Measurements from ENCODE around the gene BTNL3. TPM values are rescaled to one million over a fixed set of nuclear protein-coding genes. Genes with fewer than 3 reads are reported as not detected.
A peak's percentile ranks its signal among the peaks of the same experiment; 100 is the strongest.
"Not testable (repeated sequence)": the region's sequence is repeated elsewhere in the genome, so short reads cannot be mapped to it uniquely, and the experiment has no call there.

BTNL3 gene
- total and polyA plus RNA-seq, 2 experiments from 2014 or later = 0.08 TPM; not detected in 1

GRCh38 chr5:181005791-181006190, 17.1 kb downstream of the BTNL3 start (continued):
- TF ChIP-seq, protein P1, sequence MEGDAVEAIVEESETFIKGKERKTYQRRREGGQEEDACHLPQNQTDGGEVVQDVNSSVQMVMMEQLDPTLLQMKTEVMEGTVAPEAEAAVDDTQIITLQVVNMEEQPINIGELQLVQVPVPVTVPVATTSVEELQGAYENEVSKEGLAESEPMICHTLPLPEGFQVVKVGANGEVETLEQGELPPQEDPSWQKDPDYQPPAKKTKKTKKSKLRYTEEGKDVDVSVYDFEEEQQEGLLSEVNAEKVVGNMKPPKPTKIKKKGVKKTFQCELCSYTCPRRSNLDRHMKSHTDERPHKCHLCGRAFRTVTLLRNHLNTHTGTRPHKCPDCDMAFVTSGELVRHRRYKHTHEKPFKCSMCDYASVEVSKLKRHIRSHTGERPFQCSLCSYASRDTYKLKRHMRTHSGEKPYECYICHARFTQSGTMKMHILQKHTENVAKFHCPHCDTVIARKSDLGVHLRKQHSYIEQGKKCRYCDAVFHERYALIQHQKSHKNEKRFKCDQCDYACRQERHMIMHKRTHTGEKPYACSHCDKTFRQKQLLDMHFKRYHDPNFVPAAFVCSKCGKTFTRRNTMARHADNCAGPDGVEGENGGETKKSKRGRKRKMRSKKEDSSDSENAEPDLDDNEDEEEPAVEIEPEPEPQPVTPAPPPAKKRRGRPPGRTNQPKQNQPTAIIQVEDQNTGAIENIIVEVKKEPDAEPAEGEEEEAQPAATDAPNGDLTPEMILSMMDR (conservative IDR thresholded peaks at IDR 0.05; ENCODE audit: low read depth in 2 of 2) = no peak

GRCh38 chr5:181008136-181008535, 19.5 kb downstream of the BTNL3 start:
- peaks cover 3% of the 10 kb centered on the region for H3K27me3 Mint-ChIP-seq (ENCODE audit: insufficient read depth, low read depth, poor library complexity)
- ATAC-seq = peak; percentile 64
- no peak overlapping the region for H2AFZ ChIP-seq
- no peaks in the 10 kb centered on the region for H3K27me3 ChIP-seq (ENCODE audit: insufficient read depth)
- no peak overlapping the region for H3K27ac ChIP-seq (ENCODE audit: low read depth)
- H3K36me3 ChIP-seq (ENCODE audit: insufficient read depth) = no peaks in the 10 kb centered on the region
- no peaks in the 10 kb centered on the region for H3K36me3 Mint-ChIP-seq (ENCODE audit: low read depth)
- H3K9me3 Mint-ChIP-seq = peaks cover 3% of the 10 kb centered on the region; the same call in 2 of the 3 replicates
- H3K4me1 Mint-ChIP-seq = no peaks in the 10 kb centered on the region; the same call in 2 of the 3 replicates
- no peaks in the 10 kb centered on the region for H3F3A ChIP-seq (replicated peaks; ENCODE audit: low read depth)
- H3K27ac Mint-ChIP-seq = no peak overlapping the region
- no peak overlapping the region; the same call in 1 of the 2 replicates for H3K4me2 ChIP-seq
- no peak overlapping the region for H3K4me3 ChIP-seq
- no peaks in the 10 kb centered on the region for H3K9me2 ChIP-seq (ENCODE audit: insufficient read depth)
- no peaks in the 10 kb centered on the region for H4K20me1 ChIP-seq (replicated peaks; ENCODE audit: insufficient read depth)
- TF ChIP-seq, protein P2, sequence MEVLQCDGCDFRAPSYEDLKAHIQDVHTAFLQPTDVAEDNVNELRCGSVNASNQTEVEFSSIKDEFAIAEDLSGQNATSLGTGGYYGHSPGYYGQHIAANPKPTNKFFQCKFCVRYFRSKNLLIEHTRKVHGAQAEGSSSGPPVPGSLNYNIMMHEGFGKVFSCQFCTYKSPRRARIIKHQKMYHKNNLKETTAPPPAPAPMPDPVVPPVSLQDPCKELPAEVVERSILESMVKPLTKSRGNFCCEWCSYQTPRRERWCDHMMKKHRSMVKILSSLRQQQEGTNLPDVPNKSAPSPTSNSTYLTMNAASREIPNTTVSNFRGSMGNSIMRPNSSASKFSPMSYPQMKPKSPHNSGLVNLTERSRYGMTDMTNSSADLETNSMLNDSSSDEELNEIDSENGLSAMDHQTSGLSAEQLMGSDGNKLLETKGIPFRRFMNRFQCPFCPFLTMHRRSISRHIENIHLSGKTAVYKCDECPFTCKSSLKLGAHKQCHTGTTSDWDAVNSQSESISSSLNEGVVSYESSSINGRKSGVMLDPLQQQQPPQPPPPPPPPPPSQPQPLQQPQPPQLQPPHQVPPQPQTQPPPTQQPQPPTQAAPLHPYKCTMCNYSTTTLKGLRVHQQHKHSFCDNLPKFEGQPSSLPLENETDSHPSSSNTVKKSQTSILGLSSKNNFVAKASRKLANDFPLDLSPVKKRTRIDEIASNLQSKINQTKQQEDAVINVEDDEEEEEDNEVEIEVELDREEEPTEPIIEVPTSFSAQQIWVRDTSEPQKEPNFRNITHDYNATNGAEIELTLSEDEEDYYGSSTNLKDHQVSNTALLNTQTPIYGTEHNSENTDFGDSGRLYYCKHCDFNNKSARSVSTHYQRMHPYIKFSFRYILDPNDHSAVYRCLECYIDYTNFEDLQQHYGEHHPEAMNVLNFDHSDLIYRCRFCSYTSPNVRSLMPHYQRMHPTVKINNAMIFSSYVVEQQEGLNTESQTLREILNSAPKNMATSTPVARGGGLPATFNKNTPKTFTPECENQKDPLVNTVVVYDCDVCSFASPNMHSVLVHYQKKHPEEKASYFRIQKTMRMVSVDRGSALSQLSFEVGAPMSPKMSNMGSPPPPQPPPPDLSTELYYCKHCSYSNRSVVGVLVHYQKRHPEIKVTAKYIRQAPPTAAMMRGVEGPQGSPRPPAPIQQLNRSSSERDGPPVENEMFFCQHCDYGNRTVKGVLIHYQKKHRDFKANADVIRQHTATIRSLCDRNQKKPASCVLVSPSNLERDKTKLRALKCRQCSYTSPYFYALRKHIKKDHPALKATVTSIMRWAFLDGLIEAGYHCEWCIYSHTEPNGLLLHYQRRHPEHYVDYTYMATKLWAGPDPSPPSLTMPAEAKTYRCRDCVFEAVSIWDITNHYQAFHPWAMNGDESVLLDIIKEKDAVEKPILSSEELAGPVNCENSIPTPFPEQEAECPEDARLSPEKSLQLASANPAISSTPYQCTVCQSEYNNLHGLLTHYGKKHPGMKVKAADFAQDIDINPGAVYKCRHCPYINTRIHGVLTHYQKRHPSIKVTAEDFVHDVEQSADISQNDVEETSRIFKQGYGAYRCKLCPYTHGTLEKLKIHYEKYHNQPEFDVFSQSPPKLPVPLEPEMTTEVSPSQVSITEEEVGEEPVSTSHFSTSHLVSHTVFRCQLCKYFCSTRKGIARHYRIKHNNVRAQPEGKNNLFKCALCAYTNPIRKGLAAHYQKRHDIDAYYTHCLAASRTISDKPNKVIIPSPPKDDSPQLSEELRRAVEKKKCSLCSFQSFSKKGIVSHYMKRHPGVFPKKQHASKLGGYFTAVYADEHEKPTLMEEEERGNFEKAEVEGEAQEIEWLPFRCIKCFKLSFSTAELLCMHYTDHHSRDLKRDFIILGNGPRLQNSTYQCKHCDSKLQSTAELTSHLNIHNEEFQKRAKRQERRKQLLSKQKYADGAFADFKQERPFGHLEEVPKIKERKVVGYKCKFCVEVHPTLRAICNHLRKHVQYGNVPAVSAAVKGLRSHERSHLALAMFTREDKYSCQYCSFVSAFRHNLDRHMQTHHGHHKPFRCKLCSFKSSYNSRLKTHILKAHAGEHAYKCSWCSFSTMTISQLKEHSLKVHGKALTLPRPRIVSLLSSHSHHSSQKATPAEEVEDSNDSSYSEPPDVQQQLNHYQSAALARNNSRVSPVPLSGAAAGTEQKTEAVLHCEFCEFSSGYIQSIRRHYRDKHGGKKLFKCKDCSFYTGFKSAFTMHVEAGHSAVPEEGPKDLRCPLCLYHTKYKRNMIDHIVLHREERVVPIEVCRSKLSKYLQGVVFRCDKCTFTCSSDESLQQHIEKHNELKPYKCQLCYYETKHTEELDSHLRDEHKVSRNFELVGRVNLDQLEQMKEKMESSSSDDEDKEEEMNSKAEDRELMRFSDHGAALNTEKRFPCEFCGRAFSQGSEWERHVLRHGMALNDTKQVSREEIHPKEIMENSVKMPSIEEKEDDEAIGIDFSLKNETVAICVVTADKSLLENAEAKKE (CRISPR knock-in tag; IDR thresholded peaks at IDR 0.05) = no peak
- peak; percentile 37 for DNase-seq (ENCODE audit: low spot score)
- H3K4me3 Mint-ChIP-seq = no peak overlapping the region
- no peaks in the 10 kb centered on the region for H3K79me2 ChIP-seq (replicated peaks; ENCODE audit: insufficient read depth)
- H3K4me1 ChIP-seq (ENCODE audit: insufficient read depth) = no peaks in the 10 kb centered on the region; the same call in 1 of the 2 replicates

DNA sequence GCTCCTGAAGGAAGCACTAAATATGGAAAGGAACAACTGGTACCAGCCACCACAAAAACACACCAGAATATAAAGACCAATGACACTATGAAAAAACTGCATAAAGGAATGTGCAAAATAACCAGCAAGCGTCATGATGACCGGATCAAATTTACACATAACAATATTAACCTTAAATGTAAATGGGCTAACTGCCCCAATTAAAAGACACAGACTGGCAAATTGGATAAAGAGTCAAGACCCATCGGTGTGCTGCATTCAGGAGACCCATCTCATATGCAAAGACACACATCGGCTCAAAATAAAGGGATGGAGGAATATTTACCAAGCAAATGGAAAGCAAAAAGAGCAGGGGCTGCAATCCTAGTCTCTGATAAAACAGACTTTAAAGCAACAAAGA, 21.4 kb downstream of the BTNL3 start:
- not testable (repeated sequence) for H3K9me3 Mint-ChIP-seq; H3K4me1 ChIP-seq (ENCODE audit: insufficient read depth); H3F3A ChIP-seq (replicated peaks; ENCODE audit: low read depth); H3K27ac ChIP-seq (ENCODE audit: low read depth); H3K36me3 Mint-ChIP-seq (ENCODE audit: low read depth); H3K27me3 ChIP-seq (ENCODE audit: insufficient read depth); H3K4me1 Mint-ChIP-seq; H4K20me1 ChIP-seq (replicated peaks; ENCODE audit: insufficient read depth); H3K4me3 Mint-ChIP-seq; DNase-seq (ENCODE audit: low spot score); ATAC-seq; H3K27me3 Mint-ChIP-seq (ENCODE audit: insufficient read depth, low read depth, poor library complexity); H3K9me2 ChIP-seq (ENCODE audit: insufficient read depth); H3K36me3 ChIP-seq (ENCODE audit: insufficient read depth); H3K4me3 ChIP-seq; H3K27ac Mint-ChIP-seq; H3K4me2 ChIP-seq; H3K79me2 ChIP-seq (replicated peaks; ENCODE audit: insufficient read depth); H2AFZ ChIP-seq

DNA sequence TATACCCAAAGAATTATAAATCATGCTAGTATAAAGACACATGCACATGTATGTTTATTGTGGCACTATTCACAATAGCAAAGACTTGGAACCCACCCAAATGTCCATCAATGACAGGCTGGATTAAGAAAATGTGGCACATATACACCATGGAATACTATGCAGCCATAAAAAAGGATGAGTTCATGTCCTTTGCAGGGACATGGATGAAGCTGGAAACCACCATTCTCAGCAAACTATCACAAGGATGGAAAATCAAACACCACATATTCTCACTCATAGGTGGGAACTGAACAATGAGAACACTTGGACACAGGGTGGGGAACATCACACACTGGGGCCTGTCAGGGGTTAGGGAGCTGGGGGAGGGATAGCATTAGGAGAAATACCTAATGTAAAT, 26.0 kb downstream of the BTNL3 start:
- not testable (repeated sequence) for H3K4me1 ChIP-seq (ENCODE audit: insufficient read depth); ATAC-seq; H2AFZ ChIP-seq; H3K27me3 Mint-ChIP-seq (ENCODE audit: insufficient read depth, low read depth, poor library complexity); H4K20me1 ChIP-seq (replicated peaks; ENCODE audit: insufficient read depth); H3K79me2 ChIP-seq (replicated peaks; ENCODE audit: insufficient read depth); DNase-seq (ENCODE audit: low spot score); H3K36me3 Mint-ChIP-seq (ENCODE audit: low read depth); H3K4me2 ChIP-seq; H3K36me3 ChIP-seq (ENCODE audit: insufficient read depth); H3K9me2 ChIP-seq (ENCODE audit: insufficient read depth); H3K27ac Mint-ChIP-seq; H3F3A ChIP-seq (replicated peaks; ENCODE audit: low read depth); H3K4me1 Mint-ChIP-seq; H3K27me3 ChIP-seq (ENCODE audit: insufficient read depth); H3K9me3 Mint-ChIP-seq; H3K4me3 ChIP-seq; H3K27ac ChIP-seq (ENCODE audit: low read depth); H3K4me3 Mint-ChIP-seq

- H4K20me1 ChIP-seq (replicated peaks; ENCODE audit: insufficient read depth); H3K27me3 ChIP-seq (ENCODE audit: insufficient read depth); H3K36me3 Mint-ChIP-seq (ENCODE audit: low read depth); H3K27ac Mint-ChIP-seq; H3K9me2 ChIP-seq (ENCODE audit: insufficient read depth); ATAC-seq; H3K79me2 ChIP-seq (replicated peaks; ENCODE audit: insufficient read depth); H3K4me2 ChIP-seq; H3K27me3 Mint-ChIP-seq (ENCODE audit: insufficient read depth, low read depth, poor library complexity); H3F3A ChIP-seq (replicated peaks; ENCODE audit: low read depth); H3K27ac ChIP-seq (ENCODE audit: low read depth); H2AFZ ChIP-seq; H3K4me1 ChIP-seq (ENCODE audit: insufficient read depth); H3K4me3 Mint-ChIP-seq; DNase-seq (ENCODE audit: low spot score); H3K4me3 ChIP-seq; H3K4me1 Mint-ChIP-seq; H3K36me3 ChIP-seq (ENCODE audit: insufficient read depth): not testable (repeated sequence)
- peaks cover 15% of the 10 kb centered on the region for H3K9me3 Mint-ChIP-seq
Measured at GRCh38 chr5:181017448-181017847, 28.8 kb downstream of the BTNL3 start.

Measured in GM23338 (cell line).